IPS-NIHi7 (cell line): ENCODE results near the gene RAB28.

ENCODE experiments used
- DNase-seq: peaks from one replicate; pipeline ENCODE4 v3.0.0; 2012; ENCODE audit warnings: mixed read lengths; ENCODE audit errors: extremely low spot score

RAB28 gene

DNA sequence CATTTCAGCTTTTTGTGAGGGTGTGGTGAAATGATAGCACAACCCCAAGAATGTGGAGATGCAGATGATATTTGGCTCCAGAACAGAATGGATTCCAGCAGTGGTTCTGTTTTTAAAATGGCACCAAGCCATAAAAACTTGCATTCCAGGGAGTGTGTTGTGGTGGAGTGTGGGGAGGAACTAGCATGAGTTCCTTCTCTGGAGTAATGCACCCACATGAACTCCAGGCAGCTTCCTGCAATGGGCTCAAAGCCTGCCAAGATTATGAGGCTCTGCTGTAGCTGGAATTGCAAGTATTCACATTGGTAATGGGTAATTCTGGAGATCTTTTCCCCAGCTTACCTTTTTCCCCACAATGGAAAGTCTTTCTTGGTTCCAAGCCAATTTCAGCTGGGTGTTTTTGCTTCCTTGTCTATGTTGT lies 161.4 kb downstream of the RAB28 start:
- no peak for DNase-seq
